ENCODE data around the gene CLPSL2.

DNA sequence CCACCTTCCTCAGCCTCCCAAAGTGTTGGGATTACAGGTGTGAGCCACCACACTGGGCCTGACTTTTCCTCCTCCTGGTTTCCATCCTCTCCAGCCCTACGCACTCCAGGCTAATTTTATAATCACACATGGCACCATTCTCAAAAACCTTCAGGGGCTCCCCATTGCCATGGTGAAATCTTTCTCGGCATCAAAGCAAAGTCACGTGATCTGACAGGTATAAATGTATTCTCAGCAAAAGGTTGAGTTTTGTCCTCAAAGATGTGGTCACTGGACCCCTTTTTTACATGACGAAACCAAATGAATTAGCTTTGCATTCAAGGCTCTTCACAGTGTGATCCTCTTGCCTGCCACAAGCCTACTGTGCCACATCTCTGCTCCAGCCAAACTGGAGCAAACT, 24.1 kb upstream of the CLPSL2 start:
- no peak for TF ChIP-seq POLR2A (IDR thresholded peaks at IDR 0.05)
- TF ChIP-seq, protein P1, sequence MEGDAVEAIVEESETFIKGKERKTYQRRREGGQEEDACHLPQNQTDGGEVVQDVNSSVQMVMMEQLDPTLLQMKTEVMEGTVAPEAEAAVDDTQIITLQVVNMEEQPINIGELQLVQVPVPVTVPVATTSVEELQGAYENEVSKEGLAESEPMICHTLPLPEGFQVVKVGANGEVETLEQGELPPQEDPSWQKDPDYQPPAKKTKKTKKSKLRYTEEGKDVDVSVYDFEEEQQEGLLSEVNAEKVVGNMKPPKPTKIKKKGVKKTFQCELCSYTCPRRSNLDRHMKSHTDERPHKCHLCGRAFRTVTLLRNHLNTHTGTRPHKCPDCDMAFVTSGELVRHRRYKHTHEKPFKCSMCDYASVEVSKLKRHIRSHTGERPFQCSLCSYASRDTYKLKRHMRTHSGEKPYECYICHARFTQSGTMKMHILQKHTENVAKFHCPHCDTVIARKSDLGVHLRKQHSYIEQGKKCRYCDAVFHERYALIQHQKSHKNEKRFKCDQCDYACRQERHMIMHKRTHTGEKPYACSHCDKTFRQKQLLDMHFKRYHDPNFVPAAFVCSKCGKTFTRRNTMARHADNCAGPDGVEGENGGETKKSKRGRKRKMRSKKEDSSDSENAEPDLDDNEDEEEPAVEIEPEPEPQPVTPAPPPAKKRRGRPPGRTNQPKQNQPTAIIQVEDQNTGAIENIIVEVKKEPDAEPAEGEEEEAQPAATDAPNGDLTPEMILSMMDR (IDR thresholded peaks at IDR 0.05), result no peak
- no peak for TF ChIP-seq POLR2AphosphoS5 (IDR thresholded peaks at IDR 0.05)
- no peak for TF ChIP-seq EP300 (IDR thresholded peaks at IDR 0.05)
